HG03571 (cell line): ENCODE measurements around the gene ZCCHC17.
"Not testable (repeated sequence)": the region's sequence is repeated elsewhere in the genome, so short reads cannot be mapped to it uniquely, and the experiment has no call there.

ENCODE experiments used
- ATAC-seq: cut with Tn5 transposase; IDR thresholded peaks from one replicate; pipeline ENCODE4 v1.9.1; 2021; ENCODE audit not compliant: unreplicated experiment

Gene ZCCHC17

DNA sequence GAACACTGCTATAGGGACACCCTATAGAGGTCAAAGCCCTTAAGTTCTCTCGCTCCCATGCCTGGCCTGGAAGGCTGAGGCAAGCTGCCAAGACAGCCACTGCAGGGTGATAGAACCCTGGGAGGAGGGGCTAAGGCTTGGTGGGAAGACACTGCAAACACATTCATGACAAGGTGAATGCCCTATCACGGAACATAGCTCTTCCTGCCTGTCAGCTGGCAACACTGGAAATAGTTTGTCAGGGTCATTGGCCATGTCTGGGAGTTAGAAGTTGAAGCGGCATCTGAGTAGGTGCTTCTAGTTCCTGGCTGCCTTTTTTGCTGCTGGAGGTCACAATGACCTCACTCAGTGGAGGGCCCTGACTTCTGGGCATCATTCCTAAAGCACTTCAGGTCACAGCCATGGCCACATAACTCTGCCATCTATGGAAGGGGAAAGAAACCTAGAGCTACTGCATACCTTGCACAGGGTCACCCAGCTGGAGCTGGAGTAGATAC is 71.8 kb downstream of the ZCCHC17 start:
- no peak for ATAC-seq

DNA sequence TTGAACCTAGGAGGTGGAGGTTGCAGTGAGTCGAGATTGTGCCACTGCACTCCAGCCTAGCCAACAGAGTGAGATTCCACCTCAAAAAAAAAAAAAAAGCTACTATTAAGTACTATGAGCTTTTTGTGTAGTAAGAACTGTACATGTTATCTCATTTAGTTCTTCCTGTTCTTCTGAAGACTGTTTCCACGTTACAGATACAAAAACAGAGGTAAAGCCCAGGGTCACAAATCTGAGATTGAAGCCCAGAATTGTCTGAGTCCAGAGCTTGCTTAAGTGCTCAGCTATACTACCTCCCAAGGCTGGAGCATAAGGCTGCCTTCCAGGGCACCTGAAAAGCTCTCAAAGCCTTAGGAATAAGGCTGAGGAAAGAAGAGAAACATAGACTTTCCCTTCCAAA is 73.2 kb downstream of the ZCCHC17 start:
- ATAC-seq, result no peak

DNA sequence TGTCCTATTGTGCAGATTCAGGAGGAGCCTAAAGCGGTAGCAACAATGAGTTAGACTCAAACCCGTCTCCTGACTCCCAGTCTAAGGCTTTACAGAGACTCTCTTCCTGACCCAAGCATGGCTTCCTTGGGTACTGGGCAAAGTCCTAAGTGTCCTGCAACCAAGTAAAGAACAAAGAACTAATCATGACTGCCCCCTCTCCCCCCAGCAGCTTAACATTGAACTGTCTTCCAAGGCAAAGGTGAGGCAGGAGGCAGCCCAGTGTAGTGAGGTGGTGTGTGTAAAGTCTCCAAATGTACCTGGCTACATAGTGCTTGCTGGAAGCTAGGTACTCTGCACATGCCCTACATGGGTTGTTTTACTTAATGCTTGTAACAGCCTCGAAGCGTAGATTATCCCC is 73.7 kb downstream of the ZCCHC17 start:
- no peak for ATAC-seq

DNA sequence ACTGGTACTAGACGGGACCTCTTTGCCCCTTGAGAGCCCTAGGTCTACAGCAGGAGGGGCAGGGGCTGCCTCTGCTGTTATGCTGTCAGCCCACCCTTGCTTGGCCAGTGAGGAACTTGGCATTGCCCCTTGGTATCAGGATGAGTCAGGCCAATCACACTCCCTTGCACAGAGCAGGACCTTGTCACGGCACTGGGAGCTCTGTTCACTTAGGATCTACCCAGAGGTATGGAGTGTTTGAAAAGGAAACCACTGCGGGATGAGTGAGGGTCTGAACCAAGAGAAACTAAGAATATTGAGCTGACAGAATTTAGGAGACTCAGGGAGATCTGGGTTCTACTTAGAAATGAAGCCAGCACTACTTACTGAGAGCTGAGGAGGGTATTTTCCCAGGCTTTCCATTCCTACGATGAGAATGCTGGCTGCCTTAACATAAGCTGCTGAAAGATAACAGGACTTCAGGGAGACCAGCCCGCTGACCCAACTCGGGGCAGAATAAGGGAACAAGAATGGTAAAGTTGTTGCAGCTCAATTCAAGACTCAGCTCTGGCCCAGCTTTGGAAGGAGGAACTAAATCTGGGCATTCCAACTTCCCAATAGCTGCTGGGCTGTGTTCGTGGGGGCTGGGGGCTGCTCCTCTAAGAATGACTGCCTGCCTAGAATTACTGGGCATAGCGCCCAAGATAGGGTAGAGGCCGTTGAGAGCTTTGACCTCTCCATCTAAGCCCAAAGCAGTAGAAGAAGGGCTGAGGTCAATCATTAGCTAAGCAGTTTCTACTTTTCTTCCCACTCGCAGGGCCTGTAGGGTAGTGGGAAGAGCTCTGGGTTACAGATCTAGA is 74.5 kb downstream of the ZCCHC17 start:
- no peak for ATAC-seq

- ATAC-seq, result no peak
Observed at GRCh38 chr1:31372051-31372450, 75.2 kb downstream of the ZCCHC17 start.

- ATAC-seq, result no peak
Observed at GRCh38 chr1:31372751-31373055, 75.9 kb downstream of the ZCCHC17 start.

GRCh38 chr1:31373056-31373896 is 76.4 kb downstream of the ZCCHC17 start, which contains the start of gene FABP3:
Gene FABP3 (minus strand): TSS chr1:31373076. CDS start chr1:31373014, 62 bp downstream.
- ATAC-seq, result no peak

GRCh38 chr1:31373897-31374486 is 77.2 kb downstream of the ZCCHC17 start:
- no peak for ATAC-seq

- ATAC-seq, result no peak
Observed at GRCh38 chr1:31374511-31375196, 77.8 kb downstream of the ZCCHC17 start.

GRCh38 chr1:31376375-31377134 is 79.7 kb downstream of the ZCCHC17 start:
- ATAC-seq, result no peak

- no peak for ATAC-seq
Observed at GRCh38 chr1:31377364-31377863, 80.6 kb downstream of the ZCCHC17 start.

GRCh38 chr1:31378001-31378400 is 81.2 kb downstream of the ZCCHC17 start:
- no peak for ATAC-seq

DNA sequence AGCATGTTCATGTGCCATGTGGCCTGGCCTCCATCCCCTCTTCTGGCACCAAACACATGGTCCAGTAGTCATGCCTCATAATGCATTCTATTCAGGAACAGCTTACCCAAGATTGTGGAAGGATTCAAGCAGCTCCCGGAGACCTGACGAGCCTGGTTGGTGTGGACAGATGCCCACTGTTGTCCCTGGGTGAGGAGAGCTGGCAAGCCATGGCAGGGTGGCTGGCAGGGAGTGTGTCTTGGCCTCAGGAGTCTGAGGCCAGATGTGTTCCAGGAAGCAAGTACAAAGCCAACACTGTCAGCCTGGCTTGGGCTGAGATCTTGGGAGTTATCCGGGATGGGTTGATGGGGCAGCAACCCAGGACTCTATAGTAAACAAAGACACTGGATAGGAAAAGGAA is 83.3 kb downstream of the ZCCHC17 start:
- no peak for ATAC-seq

DNA sequence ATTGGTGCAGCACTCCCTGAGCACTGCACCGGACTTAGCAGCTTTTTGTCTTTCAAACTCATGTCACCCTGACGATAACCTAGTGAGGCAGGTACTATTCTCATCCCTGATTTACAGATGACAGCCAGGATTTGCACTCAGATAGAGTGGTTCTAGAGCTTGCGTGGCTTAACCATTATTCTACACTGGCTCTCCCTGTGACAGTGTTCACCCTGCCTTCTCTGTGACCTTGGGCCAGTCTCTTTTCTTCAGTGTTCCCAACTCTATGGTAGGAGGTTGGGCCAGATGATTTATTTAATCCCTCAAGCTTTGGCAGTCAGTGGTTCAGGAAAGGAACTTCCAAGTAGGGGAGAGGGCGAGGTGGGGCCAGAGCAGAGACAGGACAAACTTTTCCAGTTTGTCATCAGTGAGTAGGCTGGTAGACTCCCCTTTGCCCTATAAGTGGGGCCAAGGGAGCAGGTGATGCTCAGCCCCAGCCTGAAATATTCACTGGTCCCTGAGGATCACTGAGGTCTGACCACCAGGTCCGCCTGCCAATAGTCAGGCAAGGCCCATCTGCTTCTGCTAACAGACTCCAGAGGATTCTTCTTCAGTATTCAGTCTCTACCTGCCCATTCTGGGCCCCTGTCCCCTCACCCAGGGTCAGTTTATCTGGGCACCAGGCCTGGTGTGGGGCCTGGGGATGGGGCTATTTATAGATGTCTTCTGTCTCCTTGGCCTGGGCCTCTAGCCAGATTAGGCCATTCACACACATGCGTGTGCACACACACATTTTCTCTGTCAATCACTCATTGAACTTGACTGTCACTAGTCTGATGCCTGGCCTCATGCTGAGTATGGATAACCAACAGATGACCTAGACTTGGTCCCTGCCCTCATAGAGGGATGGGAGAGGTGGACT is 84.8 kb downstream of the ZCCHC17 start:
- ATAC-seq, result no peak

DNA sequence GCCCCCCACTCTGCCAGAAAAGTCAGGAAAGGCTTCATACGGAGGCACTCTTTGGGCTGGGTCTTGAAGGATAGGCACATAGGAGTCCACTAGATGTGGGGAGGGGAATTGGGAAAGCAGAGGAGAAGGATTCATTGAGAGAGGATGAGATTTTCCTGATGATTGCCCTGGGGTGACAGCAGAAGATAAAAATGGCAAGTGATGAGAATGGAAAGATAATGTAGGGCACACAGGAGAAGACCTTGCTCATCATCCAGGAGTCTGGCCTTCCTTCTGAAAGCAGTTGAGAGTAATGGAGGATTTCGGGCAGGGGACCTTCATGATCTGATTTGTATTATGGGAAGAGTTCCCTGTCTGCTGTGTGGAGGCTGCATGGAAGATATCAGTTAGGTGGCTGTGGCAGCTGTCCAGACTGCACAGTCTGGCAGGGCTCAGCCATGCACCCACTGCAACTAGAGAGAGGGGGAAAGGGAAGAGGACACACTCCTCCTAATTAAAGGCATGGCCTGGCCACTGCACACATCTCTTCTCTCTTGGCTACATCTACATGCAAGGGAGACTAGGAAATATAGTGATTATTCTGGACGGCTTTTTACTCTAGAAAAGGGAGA is 85.7 kb downstream of the ZCCHC17 start:
- ATAC-seq, result no peak

GRCh38 chr1:31383967-31384366 is 87.1 kb downstream of the ZCCHC17 start:
- no peak for ATAC-seq

GRCh38 chr1:31386576-31387243 is 89.9 kb downstream of the ZCCHC17 start:
- ATAC-seq, result not testable (repeated sequence)

- ATAC-seq, result no peak
Observed at GRCh38 chr1:31387612-31388011, 90.8 kb downstream of the ZCCHC17 start.
